ENCODE data around the gene MCM3.

GRCh38 chr6:52286798-52287432, 2.4 kb upstream of the MCM3 start:
- no peak for TF ChIP-seq TAF1 (IDR thresholded peaks at IDR 0.05; ENCODE audit: borderline replicate concordance, insufficient read depth, low read length)
- TF ChIP-seq, protein P1, sequence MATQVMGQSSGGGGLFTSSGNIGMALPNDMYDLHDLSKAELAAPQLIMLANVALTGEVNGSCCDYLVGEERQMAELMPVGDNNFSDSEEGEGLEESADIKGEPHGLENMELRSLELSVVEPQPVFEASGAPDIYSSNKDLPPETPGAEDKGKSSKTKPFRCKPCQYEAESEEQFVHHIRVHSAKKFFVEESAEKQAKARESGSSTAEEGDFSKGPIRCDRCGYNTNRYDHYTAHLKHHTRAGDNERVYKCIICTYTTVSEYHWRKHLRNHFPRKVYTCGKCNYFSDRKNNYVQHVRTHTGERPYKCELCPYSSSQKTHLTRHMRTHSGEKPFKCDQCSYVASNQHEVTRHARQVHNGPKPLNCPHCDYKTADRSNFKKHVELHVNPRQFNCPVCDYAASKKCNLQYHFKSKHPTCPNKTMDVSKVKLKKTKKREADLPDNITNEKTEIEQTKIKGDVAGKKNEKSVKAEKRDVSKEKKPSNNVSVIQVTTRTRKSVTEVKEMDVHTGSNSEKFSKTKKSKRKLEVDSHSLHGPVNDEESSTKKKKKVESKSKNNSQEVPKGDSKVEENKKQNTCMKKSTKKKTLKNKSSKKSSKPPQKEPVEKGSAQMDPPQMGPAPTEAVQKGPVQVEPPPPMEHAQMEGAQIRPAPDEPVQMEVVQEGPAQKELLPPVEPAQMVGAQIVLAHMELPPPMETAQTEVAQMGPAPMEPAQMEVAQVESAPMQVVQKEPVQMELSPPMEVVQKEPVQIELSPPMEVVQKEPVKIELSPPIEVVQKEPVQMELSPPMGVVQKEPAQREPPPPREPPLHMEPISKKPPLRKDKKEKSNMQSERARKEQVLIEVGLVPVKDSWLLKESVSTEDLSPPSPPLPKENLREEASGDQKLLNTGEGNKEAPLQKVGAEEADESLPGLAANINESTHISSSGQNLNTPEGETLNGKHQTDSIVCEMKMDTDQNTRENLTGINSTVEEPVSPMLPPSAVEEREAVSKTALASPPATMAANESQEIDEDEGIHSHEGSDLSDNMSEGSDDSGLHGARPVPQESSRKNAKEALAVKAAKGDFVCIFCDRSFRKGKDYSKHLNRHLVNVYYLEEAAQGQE (IDR thresholded peaks at IDR 0.05; ENCODE audit: insufficient read depth in 1 of 2, low read depth in 2 of 2, low read length in 2 of 2) = no peak

Data from PFSK-1 (cell line).